C4-2B (cell line): ENCODE measurements around the gene BIN2.

Experiments
- CTCF ChIP-seq: fragments of 450-650 bp; conservative IDR thresholded peaks from 2 replicates; pipeline ENCODE4 v1.5.1; 2017; ENCODE audit warnings: mild to moderate bottlenecking
- ZFX ChIP-seq: fragments of 450-650 bp; IDR thresholded peaks from 2 replicates; pipeline ENCODE4 v1.6.1; 2017

- TF ChIP-seq CTCF (no peak), ZFX (no peak)
Measured at GRCh38 chr12:51330186-51330585, 6.2 kb upstream of the BIN2 start.
